Tibial artery (tissue), 4 donors: Measurements from ENCODE around the gene NDUFB4.

Experiments
- DNase-seq, 2 donors: peaks; one replicate each; pipeline ENCODE4 v3.0.0-alpha.2; 2019
- H3K27ac ChIP-seq, 2 donors: fragments of 200-600 bp; sonication (generic) in 1 of 2; 1 replicate in 1 of 2; 2 replicates in 1 of 2; pipeline ENCODE4 v1.5.1; 2018 to 2019; ENCODE audit warnings: mild to moderate bottlenecking in 1 of 2
- H3K27me3 ChIP-seq, 2 donors: fragments of 200-600 bp; sonication (generic) in 1 of 2; one replicate each; pipeline versions ENCODE4 v1.5.1 to v1.6.0; 2016 to 2019
- H3K36me3 ChIP-seq, 3 donors: fragments of 200-600 bp; sonication (generic) in 2 of 3; one replicate each; pipeline ENCODE4 v1.5.1; 2016 to 2019; ENCODE audit warnings: mild to moderate bottlenecking in 2 of 3
- H3K4me1 ChIP-seq, 4 donors: fragments of 200-600 bp; sonication (generic) in 2 of 4; 1 replicate in 3 of 4; 2 replicates in 1 of 4; pipeline ENCODE4 v1.5.1; 2016 to 2019
- H3K4me3 ChIP-seq, 2 donors: fragments of 200-600 bp; sonication (generic) in 1 of 2; 1 replicate in 1 of 2; 2 replicates in 1 of 2; pipeline ENCODE4 v1.5.1; 2018 to 2019; ENCODE audit warnings: mild to moderate bottlenecking in 2 of 2
- H3K9me3 ChIP-seq, 3 donors: fragments of 200-600 bp; sonication (generic) in 1 of 3; one replicate each; pipeline ENCODE4 v1.5.1; 2016 to 2019
- intact Hi-C: fragments of 100-400 bp; cut with DNase I; formaldehyde crosslinking; loops from one replicate; pipeline ENCODE4 v1.15.0; 2023; ENCODE audit warnings: low total_unique reads
- TF ChIP-seq, protein P1 (sequence below), 2 experiments: fragments of 200-600 bp in 1 of 2; fragments of 450-650 bp in 1 of 2; IDR thresholded peaks; one replicate each; pipeline ENCODE4 v1.5.1; 2017 to 2019; ENCODE audit warnings: antibody characterized with exemption in 2 of 2, mild to moderate bottlenecking in 1 of 2, moderate library complexity in 1 of 2

NDUFB4 gene

GRCh38 chr3:120560304-120561250 is 35.6 kb upstream of the NDUFB4 start:
- Histone ChIP-seq H3K36me3 (no peaks in the 10 kb centered on the region), H3K4me3 (no peak overlapping the region), H3K9me3 (no peaks in the 10 kb centered on the region), H3K4me1 (peaks cover 0 to 45% (median 31%) of the 10 kb centered on the region in 4 donors), H3K27ac (peak overlapping the region; percentile 1 to 73), H3K27me3 (no peaks in the 10 kb centered on the region)
- intact Hi-C loops = loop anchor here (10.0 kb wide), 1 partner anchor 184 kb away; the partner anchor contains the start of genes GTF2E1 and RABL3
- no peak for DNase-seq
- TF ChIP-seq, protein P1, sequence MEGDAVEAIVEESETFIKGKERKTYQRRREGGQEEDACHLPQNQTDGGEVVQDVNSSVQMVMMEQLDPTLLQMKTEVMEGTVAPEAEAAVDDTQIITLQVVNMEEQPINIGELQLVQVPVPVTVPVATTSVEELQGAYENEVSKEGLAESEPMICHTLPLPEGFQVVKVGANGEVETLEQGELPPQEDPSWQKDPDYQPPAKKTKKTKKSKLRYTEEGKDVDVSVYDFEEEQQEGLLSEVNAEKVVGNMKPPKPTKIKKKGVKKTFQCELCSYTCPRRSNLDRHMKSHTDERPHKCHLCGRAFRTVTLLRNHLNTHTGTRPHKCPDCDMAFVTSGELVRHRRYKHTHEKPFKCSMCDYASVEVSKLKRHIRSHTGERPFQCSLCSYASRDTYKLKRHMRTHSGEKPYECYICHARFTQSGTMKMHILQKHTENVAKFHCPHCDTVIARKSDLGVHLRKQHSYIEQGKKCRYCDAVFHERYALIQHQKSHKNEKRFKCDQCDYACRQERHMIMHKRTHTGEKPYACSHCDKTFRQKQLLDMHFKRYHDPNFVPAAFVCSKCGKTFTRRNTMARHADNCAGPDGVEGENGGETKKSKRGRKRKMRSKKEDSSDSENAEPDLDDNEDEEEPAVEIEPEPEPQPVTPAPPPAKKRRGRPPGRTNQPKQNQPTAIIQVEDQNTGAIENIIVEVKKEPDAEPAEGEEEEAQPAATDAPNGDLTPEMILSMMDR (IDR thresholded peaks at IDR 0.05) = no peak

GRCh38 chr3:120561251-120562045 is 34.7 kb upstream of the NDUFB4 start:
- Histone ChIP-seq H3K36me3 (no peaks in the 10 kb centered on the region), H3K9me3 (no peaks in the 10 kb centered on the region), H3K4me1 (peaks cover 0 to 36% (median 25%) of the 10 kb centered on the region in 4 donors), H3K27me3 (no peaks in the 10 kb centered on the region), H3K4me3 (no peak overlapping the region), H3K27ac (peak overlapping the region; percentile 1 to 73)
- intact Hi-C loops = loop anchor here (10.0 kb wide), 1 partner anchor 183 kb away; the partner anchor contains the start of genes GTF2E1 and RABL3
- TF ChIP-seq, protein P1 (IDR thresholded peaks at IDR 0.05) = peak; percentile 66 to 84
- DNase-seq = peak; percentile 75 to 80

DNA sequence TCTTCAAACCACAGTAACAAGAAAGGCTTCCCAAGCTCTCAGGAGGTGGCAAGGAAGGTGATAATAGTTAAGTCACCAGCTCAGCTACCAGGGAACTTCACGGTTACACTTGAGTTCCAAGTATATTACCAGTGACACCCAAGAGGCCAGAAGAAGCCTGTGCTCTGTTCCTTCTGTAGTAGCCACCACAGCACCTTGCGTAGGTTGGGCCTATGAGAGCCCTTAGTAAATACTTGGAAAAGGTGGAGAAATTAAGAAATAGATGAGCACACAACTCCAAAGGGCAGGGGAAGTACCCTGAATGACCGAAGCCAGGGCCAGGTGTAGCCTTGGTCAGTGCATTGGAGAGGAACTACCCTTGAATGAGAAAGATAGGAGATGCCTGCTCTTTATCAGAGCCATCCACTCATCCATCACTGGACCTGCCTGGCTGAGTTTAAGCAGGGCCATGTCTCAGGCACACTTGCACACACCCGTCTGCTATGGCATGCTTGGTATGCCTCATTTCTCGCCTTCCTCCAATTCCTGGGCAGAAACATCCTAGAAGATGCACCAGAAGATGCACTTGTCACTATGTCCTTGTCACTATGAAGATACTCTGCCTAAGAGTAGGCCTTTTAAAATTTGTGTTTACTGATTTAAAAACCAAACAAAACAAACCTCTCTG is 32.6 kb upstream of the NDUFB4 start:
- intact Hi-C loops = loop anchor here (10.0 kb wide), 1 partner anchor 181 kb away; the partner anchor contains the start of genes GTF2E1 and RABL3
- TF ChIP-seq, protein P1 (IDR thresholded peaks at IDR 0.05) = no peak
- no peaks in the 10 kb centered on the region for H3K27me3 ChIP-seq
- DNase-seq = no peak
- H3K4me3 ChIP-seq = no peak overlapping the region
- no peaks in the 10 kb centered on the region for H3K9me3 ChIP-seq
- H3K27ac ChIP-seq = no peak overlapping the region
- H3K36me3 ChIP-seq = no peaks in the 10 kb centered on the region
- peaks cover 0 to 22% (median 12%) of the 10 kb centered on the region in 4 donors for H3K4me1 ChIP-seq

DNA sequence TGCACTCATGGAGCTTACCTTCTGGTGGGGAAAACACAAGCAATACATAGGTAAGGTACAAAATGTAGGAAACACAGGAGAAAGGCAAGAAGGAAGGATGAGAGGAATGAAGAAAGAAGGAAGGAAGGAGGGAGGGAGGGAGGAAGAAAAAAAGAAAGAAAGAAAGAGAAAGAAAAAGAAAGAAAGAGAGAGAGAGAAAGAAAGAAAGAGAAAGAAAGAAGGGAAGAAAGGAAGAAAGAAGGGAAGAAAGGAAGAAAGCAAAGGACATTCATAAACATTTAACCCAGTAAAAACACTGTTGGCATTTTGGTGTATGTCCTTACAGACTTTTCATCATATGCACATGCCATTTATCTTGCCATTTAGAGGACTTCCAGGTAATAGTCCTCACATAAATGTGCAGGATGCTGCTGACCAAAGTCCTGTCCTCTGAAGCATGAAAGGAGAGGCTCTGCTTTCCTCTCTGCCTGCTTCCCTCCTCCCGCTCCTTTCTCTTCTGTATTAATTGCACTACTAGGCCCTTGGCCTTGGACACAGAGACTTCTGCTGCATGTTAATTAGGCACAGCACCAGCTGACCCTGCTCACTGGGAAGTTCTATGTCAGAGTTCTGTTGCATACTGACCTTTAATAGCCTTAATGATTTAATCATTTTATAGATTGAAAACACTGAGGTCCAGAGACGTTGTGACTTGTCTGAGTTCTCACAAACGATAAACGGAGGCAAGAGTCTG is 29.7 kb upstream of the NDUFB4 start:
- Histone ChIP-seq H3K36me3 (no peaks in the 10 kb centered on the region), H3K27ac (no peak overlapping the region), H3K27me3 (no peaks in the 10 kb centered on the region), H3K4me3 (no peak overlapping the region), H3K9me3 (no peaks in the 10 kb centered on the region), H3K4me1 (peaks cover 0 to 3% (median 0%) of the 10 kb centered on the region in 4 donors)
- TF ChIP-seq, protein P1 (IDR thresholded peaks at IDR 0.05) = no peak
- DNase-seq = no peak
- intact Hi-C loops = loop anchor here (10.0 kb wide), 1 partner anchor 178 kb away; the partner anchor contains the start of genes GTF2E1 and RABL3
